H1 (cell line): ENCODE data around the gene NEDD4L. TPM values are rescaled to one million over a fixed set of nuclear protein-coding genes. Genes with fewer than 3 reads are reported as not detected.
A peak's percentile ranks its signal among the peaks of the same experiment; 100 is the strongest.

Source experiments
- CTCF ChIA-PET: fragments of 300-600 bp; sonication (Branson Sonifier 250); formaldehyde crosslinking; loops from one replicate; lab custom pipeline; 2021; ENCODE audit not compliant: partially characterized antibody; lab: Charles Lee
- POLR2A ChIA-PET: fragments of 300-600 bp; sonication (Branson Sonifier 250); formaldehyde crosslinking; loops from one replicate; lab custom pipeline; 2021; ENCODE audit warnings: inconsistent platforms; ENCODE audit not compliant: partially characterized antibody; lab: Charles Lee
- DNase-seq, 2 experiments: peaks; one replicate each; pipeline versions ENCODE4 v3.0.0 to v3.0.0-alpha.2; 2010 to 2022; ENCODE audit warnings: low spot score in 2 of 2, low read depth in 1 of 2, mixed read lengths in 1 of 2
- FAIRE-seq: peaks from 2 replicates; lab custom pipeline; 2011; peaks lifted over from hg19 to GRCh38; lab: Jason Lieb, UNC
- H2AFZ ChIP-seq: 2 replicates; pipeline ENCODE4 v1.8.1; 2012; ENCODE audit warnings: low read length, inconsistent platforms
- H2AK5ac ChIP-seq: 2 replicates; pipeline ENCODE4 v1.6.1; 2013; ENCODE audit warnings: low read depth, low read length
- H2BK120ac ChIP-seq: replicated peaks from 2 replicates; pipeline ENCODE3; 2013; ENCODE audit warnings: low read depth, low read length, inconsistent platforms
- H2BK12ac ChIP-seq: 2 replicates; pipeline ENCODE4 v1.6.1; 2013; ENCODE audit warnings: low read depth, low read length
- H2BK15ac ChIP-seq: 2 replicates; pipeline ENCODE4 v1.6.1; 2013; ENCODE audit warnings: low read length
- H2BK20ac ChIP-seq: 2 replicates; pipeline ENCODE4 v1.6.1; 2013; ENCODE audit warnings: low read length
- H2BK5ac ChIP-seq: 2 replicates; pipeline ENCODE4 v1.6.1; 2013; ENCODE audit warnings: low read depth, low read length
- H3K14ac ChIP-seq: 2 replicates; pipeline ENCODE4 v1.6.1; 2013; ENCODE audit warnings: inconsistent platforms; ENCODE audit not compliant: insufficient read length
- H3K18ac ChIP-seq: 2 replicates; pipeline ENCODE4 v1.6.1; 2013; ENCODE audit warnings: low read length; ENCODE audit errors: extremely low read depth
- H3K23ac ChIP-seq: 2 replicates; pipeline ENCODE4 v1.6.1; 2013; ENCODE audit warnings: inconsistent platforms; ENCODE audit not compliant: insufficient read length
- H3K23me2 ChIP-seq: 2 replicates; pipeline ENCODE4 v1.6.1; 2013; ENCODE audit warnings: low read depth, low read length
- H3K27ac ChIP-seq: 2 replicates; pipeline ENCODE4 v1.6.1; 2011; ENCODE audit warnings: low read depth, low read length, inconsistent platforms
- H3K27me3 ChIP-seq, 4 experiments: replicated peaks in 1 of 4; 1 replicate in 1 of 4; 2 replicates in 3 of 4; pipeline versions ENCODE4 v1.6.1 to v1.8.1; 2011 to 2013; ENCODE audit warnings: low read length in 3 of 4, mild to moderate bottlenecking in 3 of 4, inconsistent platforms in 2 of 4, mixed read lengths in 2 of 4, moderate library complexity in 1 of 4; ENCODE audit not compliant: control insufficient read depth in 3 of 4, insufficient read depth in 3 of 4; ENCODE audit errors: extremely low read depth in 1 of 4
- H3K36me3 ChIP-seq, 4 experiments: 2 replicates each; pipeline versions ENCODE4 v1.6.1 to v1.8.1; 2011 to 2013; ENCODE audit warnings: mild to moderate bottlenecking in 4 of 4, low read length in 3 of 4, moderate library complexity in 2 of 4, control low read depth in 1 of 4, inconsistent platforms in 1 of 4; ENCODE audit not compliant: insufficient read depth in 4 of 4, control insufficient read depth in 2 of 4
- H3K4ac ChIP-seq: replicated peaks from 2 replicates; pipeline ENCODE3; 2013; ENCODE audit warnings: low read length, low read depth, mixed read lengths, inconsistent platforms; ENCODE audit not compliant: insufficient read length
- H3K4me1 ChIP-seq, 4 experiments: replicated peaks in 1 of 4; 1 replicate in 1 of 4; 2 replicates in 3 of 4; pipeline versions ENCODE4 v1.6.1 to v1.8.1; 2011 to 2013; ENCODE audit warnings: low read length in 3 of 4, inconsistent platforms in 2 of 4, mixed read lengths in 1 of 4; ENCODE audit not compliant: insufficient read depth in 4 of 4, control insufficient read depth in 3 of 4
- H3K4me2 ChIP-seq, 2 experiments: 2 replicates each; pipeline versions ENCODE4 v1.6.1 to v1.8.1; 2011 to 2013; ENCODE audit warnings: low read depth in 2 of 2, low read length in 2 of 2, control low read depth in 1 of 2, inconsistent platforms in 1 of 2, mild to moderate bottlenecking in 1 of 2; ENCODE audit not compliant: insufficient read depth in 1 of 2
- H3K4me3 ChIP-seq, 4 experiments: fragments of 200-600, 300-600 bp in 1 of 4; sonication (generic), shearing (Covaris generic), sonication (Bioruptor Twin) in 1 of 4; 2 replicates each; pipeline versions ENCODE4 v1.5.1 to v1.8.1; 2011 to 2016; ENCODE audit warnings: low read length in 4 of 4, low read depth in 3 of 4, control low read depth in 2 of 4, inconsistent platforms in 2 of 4, mild to moderate bottlenecking in 2 of 4, mixed read lengths in 1 of 4, moderate library complexity in 1 of 4; ENCODE audit not compliant: insufficient read depth in 2 of 4; ENCODE audit errors: extremely low read depth in 1 of 4
- H3K56ac ChIP-seq: replicated peaks from 2 replicates; pipeline ENCODE3; 2013; ENCODE audit warnings: low read depth, mild to moderate bottlenecking, mixed read lengths, low read length, inconsistent platforms; ENCODE audit not compliant: insufficient read length
- H3K79me1 ChIP-seq: 2 replicates; pipeline ENCODE4 v1.6.1; 2013; ENCODE audit warnings: low read depth, low read length, control low read depth
- H3K79me2 ChIP-seq, 2 experiments: 2 replicates each; pipeline versions ENCODE4 v1.6.1 to v1.8.1; 2012 to 2013; ENCODE audit warnings: low read length in 2 of 2, mild to moderate bottlenecking in 2 of 2, inconsistent platforms in 1 of 2; ENCODE audit not compliant: insufficient read depth in 2 of 2, control insufficient read depth in 1 of 2
- H3K9ac ChIP-seq, 4 experiments: replicated peaks in 1 of 4; 1 replicate in 1 of 4; 2 replicates in 3 of 4; pipeline versions ENCODE4 v1.6.1 to v1.8.1; 2011 to 2013; ENCODE audit warnings: low read depth in 3 of 4, low read length in 3 of 4, control low read depth in 2 of 4, mild to moderate bottlenecking in 2 of 4, moderate library complexity in 2 of 4, inconsistent platforms in 1 of 4; ENCODE audit errors: extremely low read depth in 1 of 4
- H3K9me3 ChIP-seq, 2 experiments: 2 replicates each; pipeline versions ENCODE4 v1.6.1 to v1.8.1; 2012 to 2013; ENCODE audit warnings: mild to moderate bottlenecking in 2 of 2, moderate library complexity in 2 of 2, control low read depth in 1 of 2, inconsistent platforms in 1 of 2, low read depth in 1 of 2, low read length in 1 of 2, mixed read lengths in 1 of 2; ENCODE audit not compliant: insufficient read depth in 2 of 2
- H4K20me1 ChIP-seq, 2 experiments: replicated peaks in 1 of 2; 2 replicates each; pipeline versions ENCODE3 to v1.8.1; 2011 to 2013; ENCODE audit warnings: inconsistent platforms in 2 of 2, low read length in 2 of 2, mild to moderate bottlenecking in 1 of 2; ENCODE audit not compliant: insufficient read depth in 2 of 2, control insufficient read depth in 1 of 2
- H4K5ac ChIP-seq: 2 replicates; pipeline ENCODE4 v1.6.1; 2013; ENCODE audit warnings: low read length, low read depth, mixed read lengths, inconsistent platforms; ENCODE audit not compliant: insufficient read length
- H4K8ac ChIP-seq: 2 replicates; pipeline ENCODE4 v1.8.0; 2013; ENCODE audit warnings: mild to moderate bottlenecking, moderate library complexity, low read length, inconsistent platforms; ENCODE audit not compliant: insufficient read depth; ENCODE audit errors: extremely low read depth
- H4K91ac ChIP-seq: replicated peaks from 2 replicates; pipeline ENCODE3; 2013; ENCODE audit warnings: low read length, mixed read lengths, inconsistent platforms; ENCODE audit not compliant: insufficient read length
- CEBPB ChIP-seq: IDR thresholded peaks from 2 replicates; pipeline ENCODE4 v1.6.1; 2012; ENCODE audit warnings: low read depth, low read length
- CHD2 ChIP-seq: IDR thresholded peaks from 2 replicates; pipeline ENCODE4 v1.6.1; 2012; ENCODE audit warnings: low read length, improper control_type of control experiment
- CTBP2 ChIP-seq: IDR thresholded peaks from 2 replicates; pipeline ENCODE4 v1.7.0; 2011; ENCODE audit warnings: borderline replicate concordance, mild to moderate bottlenecking, moderate library complexity, mixed read lengths, low read length; ENCODE audit not compliant: insufficient read depth, insufficient read length
- EGR1 ChIP-seq: IDR thresholded peaks from 2 replicates; pipeline ENCODE4 v1.6.1; 2011; ENCODE audit warnings: low read depth, low read length, borderline replicate concordance
- FOSL1 ChIP-seq: IDR thresholded peaks from 2 replicates; pipeline ENCODE4 v1.6.1; 2011; ENCODE audit warnings: mild to moderate bottlenecking, low read depth, low read length, moderate library complexity; ENCODE audit not compliant: insufficient read depth
- KDM5A ChIP-seq: fragments of 200-600 bp; IDR thresholded peaks from 2 replicates; pipeline ENCODE4 v1.7.1; 2012; ENCODE audit warnings: mild to moderate bottlenecking, low read length, inconsistent platforms, mixed read lengths
- MAFK ChIP-seq: IDR thresholded peaks from 2 replicates; pipeline ENCODE4 v1.6.1; 2012; ENCODE audit warnings: low read depth, mild to moderate bottlenecking, improper control_type of control experiment, low read length
- PHF8 ChIP-seq: fragments of 200-600 bp; sonication (generic); conservative IDR thresholded peaks from 2 replicates; pipeline ENCODE4 v1.7.1; 2012; ENCODE audit warnings: low read depth, mild to moderate bottlenecking, inconsistent platforms, low read length, moderate library complexity
- TBP ChIP-seq: IDR thresholded peaks from 2 replicates; pipeline ENCODE4 v1.6.1; 2011; ENCODE audit warnings: low read depth, low read length, improper control_type of control experiment
- YY1 ChIP-seq: IDR thresholded peaks from 2 replicates; pipeline ENCODE4 v1.6.1; 2011; ENCODE audit warnings: low read depth, mild to moderate bottlenecking, low read length
- WGBS, 2 experiments: shearing (Covaris generic) in 1 of 2; methylation state at CpG; one replicate each; pipeline versions ENCODE4 v1.1.6 to v1.1.7; 2013 to 2015; ENCODE audit warnings: low lambda C conversion rate in 2 of 2, mixed read lengths in 2 of 2, inconsistent platforms in 1 of 2, low coverage in 1 of 2, missing lambda C conversion rate in 1 of 2; ENCODE audit not compliant: insufficient replicate concordance in 2 of 2, insufficient coverage in 1 of 2, insufficient read length in 1 of 2; ENCODE audit errors: extremely low coverage in 1 of 2, missing lambda C conversion rate in 1 of 2; 5-methylcytosine and 5-hydroxymethylcytosine counted together
- polyA plus RNA-seq, 7 experiments: library from polyadenylated mRNA; depleted of rRNA in 3 of 7; stranded (reverse) in 5 of 7; unstranded in 2 of 7; fragments of >200 nt in 5 of 7; fragments of 200-250 nt in 2 of 7; gene quantifications; 1 replicate in 5 of 7; 2 replicates in 1 of 7; 4 replicates in 1 of 7; pipeline versions ENCODE4 v1.2.1 to v1.2.3, GENCODE V29; 2011 to 2013; ENCODE audit warnings: missing spikeins in 2 of 7, mixed read lengths in 2 of 7
- total RNA-seq: library from RNA; stranded (reverse); fragmentation: NEBNext Ultra II Directional; extraction: Animal tissue kit (Norgen Biotek cat#: 25700); gene quantifications from 2 replicates; pipeline ENCODE4 v1.2.1, GENCODE V29; 2021
- TF ChIP-seq, protein P1 (sequence below): IDR thresholded peaks from 2 replicates; pipeline ENCODE4 v1.6.1; 2012; ENCODE audit warnings: low read length, inconsistent platforms

Gene NEDD4L
- total and polyA plus RNA-seq, 2 of the 8 experiments (the other 6 are each of a cell fraction or from before 2014, with no cell fraction given), result 37.3 to 69.8 TPM

DNA sequence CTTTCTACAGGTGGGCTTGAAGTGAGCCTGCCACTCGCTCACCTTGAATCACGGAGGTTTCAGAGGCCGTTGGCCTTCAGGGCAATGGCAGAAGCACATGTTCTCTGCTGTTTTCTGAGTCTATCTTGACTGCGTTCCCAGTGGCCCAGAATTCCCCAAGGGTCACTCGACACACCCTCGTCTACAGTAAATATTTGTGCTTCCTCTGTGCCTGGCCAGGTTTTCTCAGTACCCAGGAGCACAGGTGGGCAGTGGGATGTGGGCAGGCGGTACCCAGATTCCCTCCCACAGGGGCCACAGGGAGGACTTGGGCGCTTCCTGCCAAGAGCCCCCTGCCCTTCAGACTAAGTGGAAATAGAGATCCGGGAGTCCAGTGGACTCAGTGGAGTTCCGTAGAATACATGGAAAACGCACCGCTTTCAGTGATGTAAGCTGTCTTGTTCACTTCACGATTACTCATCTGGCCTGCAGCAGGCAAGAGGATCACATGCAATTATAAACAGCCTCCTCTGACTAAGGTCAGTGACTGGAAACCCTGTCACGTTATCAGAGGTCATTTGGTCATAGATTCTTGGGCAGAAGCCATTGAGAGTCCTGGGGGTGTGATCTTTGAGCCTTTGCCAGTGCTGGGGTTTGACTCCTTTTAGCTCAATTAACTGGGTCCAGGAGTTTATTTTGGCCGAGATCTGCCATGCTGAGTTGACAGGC lies 179.8 kb downstream of the NEDD4L start:
- H4K20me1 ChIP-seq, result peaks cover 0 to 11% of the 10 kb centered on the region in 2 experiments
- no peak overlapping the region for H2BK120ac ChIP-seq
- H3K9ac ChIP-seq, result no peak overlapping the region
- no peaks in the 10 kb centered on the region for H3K9me3 ChIP-seq
- no peak overlapping the region for H3K14ac ChIP-seq
- H3K4me1 ChIP-seq, result peaks cover 14 to 42% (median 33%) of the 10 kb centered on the region in 4 experiments
- H3K4me3 ChIP-seq, result no peak overlapping the region
- DNase-seq (peak in 1 of 2 experiments; percentile 40), FAIRE-seq (no peak)
- H3K27me3 ChIP-seq, result no peaks in the 10 kb centered on the region
- H3K23ac ChIP-seq, result no peak overlapping the region
- no peak overlapping the region for H2BK15ac ChIP-seq
- H3K27ac ChIP-seq, result no peak overlapping the region
- H2BK12ac ChIP-seq, result no peak overlapping the region
- no peak overlapping the region for H4K5ac ChIP-seq
- no peaks in the 10 kb centered on the region for H3K23me2 ChIP-seq
- H4K8ac ChIP-seq, result no peak overlapping the region
- H4K91ac ChIP-seq, result no peak overlapping the region
- WGBS, 2 experiments, result 88% methylated on average over 15 of the region's 15 CpGs; no CpG with 5 or more reads in 1 of the 2 experiments
- H2AFZ ChIP-seq, result no peak overlapping the region
- POLR2A ChIA-PET, result interaction anchor here (0.9 kb wide), 1 partner anchor 32 kb away, joined by 3 read pairs; no protein-coding TSS in a partner anchor
- peaks cover 3 to 95% of the 10 kb centered on the region in 2 experiments for H3K79me2 ChIP-seq
- H3K79me1 ChIP-seq, result peaks cover 5% of the 10 kb centered on the region; the same call in 1 of the 2 replicates
- H2BK5ac ChIP-seq, result 0 out of 2 replicates have a peak overlapping the region, but pooled peaks have one; percentile 15
- H3K18ac ChIP-seq, result no peak overlapping the region
- no peak overlapping the region; the same call in 1 of the 2 replicates for H2AK5ac ChIP-seq
- H3K4me2 ChIP-seq, result no peak overlapping the region
- H3K36me3 ChIP-seq, result no peaks in the 10 kb centered on the region
- CTCF ChIA-PET, result interaction anchor here (0.6 to 1.7 kb wide), 6 partner anchors 12 to 41 kb away, joined by 3 to 7 read pairs (median 4); no protein-coding TSS in a partner anchor
- H2BK20ac ChIP-seq, result no peak overlapping the region
- no peak overlapping the region for H3K56ac ChIP-seq
- no peak overlapping the region for H3K4ac ChIP-seq
- TF ChIP-seq PHF8 (no peak), EGR1 (no peak), CTBP2 (no peak), MAFK (no peak), CEBPB (no peak), TBP (no peak), KDM5A (no peak), FOSL1 (no peak), YY1 (no peak), CHD2 (no peak)
- TF ChIP-seq, protein P1, sequence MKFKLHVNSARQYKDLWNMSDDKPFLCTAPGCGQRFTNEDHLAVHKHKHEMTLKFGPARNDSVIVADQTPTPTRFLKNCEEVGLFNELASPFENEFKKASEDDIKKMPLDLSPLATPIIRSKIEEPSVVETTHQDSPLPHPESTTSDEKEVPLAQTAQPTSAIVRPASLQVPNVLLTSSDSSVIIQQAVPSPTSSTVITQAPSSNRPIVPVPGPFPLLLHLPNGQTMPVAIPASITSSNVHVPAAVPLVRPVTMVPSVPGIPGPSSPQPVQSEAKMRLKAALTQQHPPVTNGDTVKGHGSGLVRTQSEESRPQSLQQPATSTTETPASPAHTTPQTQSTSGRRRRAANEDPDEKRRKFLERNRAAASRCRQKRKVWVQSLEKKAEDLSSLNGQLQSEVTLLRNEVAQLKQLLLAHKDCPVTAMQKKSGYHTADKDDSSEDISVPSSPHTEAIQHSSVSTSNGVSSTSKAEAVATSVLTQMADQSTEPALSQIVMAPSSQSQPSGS, result no peak
